ENCODE data around the gene YKT6. TPM values are rescaled to one million over a fixed set of nuclear protein-coding genes. Genes with fewer than 3 reads are reported as not detected.

The YKT6 gene
- total RNA-seq, 1 donor from 2014 or later, result 178 TPM

DNA sequence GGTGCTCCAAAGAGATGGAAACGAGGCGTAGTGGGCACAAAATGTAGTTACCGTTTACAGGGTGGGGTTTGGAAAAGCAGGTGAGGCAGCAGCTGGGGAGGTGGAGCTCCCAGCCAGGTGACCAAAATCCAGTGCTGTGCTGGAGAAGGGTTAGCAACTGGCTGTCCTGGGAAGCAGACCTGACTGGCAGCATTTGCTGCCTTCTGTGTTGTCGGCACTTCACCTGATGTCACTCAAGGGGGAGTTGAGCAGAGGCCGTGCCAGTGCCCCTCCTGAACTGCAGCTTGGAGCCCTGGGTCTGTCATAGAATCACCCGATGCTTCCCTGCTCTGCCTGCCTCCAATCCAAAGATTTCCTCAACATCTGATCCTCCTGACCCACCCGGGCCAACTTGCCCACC is 24.3 kb upstream of the YKT6 start:
- TF ChIP-seq, protein P1, sequence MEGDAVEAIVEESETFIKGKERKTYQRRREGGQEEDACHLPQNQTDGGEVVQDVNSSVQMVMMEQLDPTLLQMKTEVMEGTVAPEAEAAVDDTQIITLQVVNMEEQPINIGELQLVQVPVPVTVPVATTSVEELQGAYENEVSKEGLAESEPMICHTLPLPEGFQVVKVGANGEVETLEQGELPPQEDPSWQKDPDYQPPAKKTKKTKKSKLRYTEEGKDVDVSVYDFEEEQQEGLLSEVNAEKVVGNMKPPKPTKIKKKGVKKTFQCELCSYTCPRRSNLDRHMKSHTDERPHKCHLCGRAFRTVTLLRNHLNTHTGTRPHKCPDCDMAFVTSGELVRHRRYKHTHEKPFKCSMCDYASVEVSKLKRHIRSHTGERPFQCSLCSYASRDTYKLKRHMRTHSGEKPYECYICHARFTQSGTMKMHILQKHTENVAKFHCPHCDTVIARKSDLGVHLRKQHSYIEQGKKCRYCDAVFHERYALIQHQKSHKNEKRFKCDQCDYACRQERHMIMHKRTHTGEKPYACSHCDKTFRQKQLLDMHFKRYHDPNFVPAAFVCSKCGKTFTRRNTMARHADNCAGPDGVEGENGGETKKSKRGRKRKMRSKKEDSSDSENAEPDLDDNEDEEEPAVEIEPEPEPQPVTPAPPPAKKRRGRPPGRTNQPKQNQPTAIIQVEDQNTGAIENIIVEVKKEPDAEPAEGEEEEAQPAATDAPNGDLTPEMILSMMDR (IDR thresholded peaks at IDR 0.05; ENCODE audit: partially characterized antibody, unreplicated experiment), result no peak
- H3K4me1 Mint-ChIP-seq (ENCODE audit: low read depth, unreplicated experiment), result peaks cover 14% of the 10 kb centered on the region
- no peak for DNase-seq
- peaks cover 9% of the 10 kb centered on the region for H3K36me3 Mint-ChIP-seq (ENCODE audit: unreplicated experiment)
- H3K9me3 Mint-ChIP-seq (ENCODE audit: unreplicated experiment), result peaks cover 13% of the 10 kb centered on the region
- H3K4me3 Mint-ChIP-seq (ENCODE audit: unreplicated experiment), result no peak overlapping the region
- H3K27me3 Mint-ChIP-seq (ENCODE audit: unreplicated experiment), result peaks cover 8% of the 10 kb centered on the region
- H3K27ac Mint-ChIP-seq (ENCODE audit: unreplicated experiment), result no peak overlapping the region

DNA sequence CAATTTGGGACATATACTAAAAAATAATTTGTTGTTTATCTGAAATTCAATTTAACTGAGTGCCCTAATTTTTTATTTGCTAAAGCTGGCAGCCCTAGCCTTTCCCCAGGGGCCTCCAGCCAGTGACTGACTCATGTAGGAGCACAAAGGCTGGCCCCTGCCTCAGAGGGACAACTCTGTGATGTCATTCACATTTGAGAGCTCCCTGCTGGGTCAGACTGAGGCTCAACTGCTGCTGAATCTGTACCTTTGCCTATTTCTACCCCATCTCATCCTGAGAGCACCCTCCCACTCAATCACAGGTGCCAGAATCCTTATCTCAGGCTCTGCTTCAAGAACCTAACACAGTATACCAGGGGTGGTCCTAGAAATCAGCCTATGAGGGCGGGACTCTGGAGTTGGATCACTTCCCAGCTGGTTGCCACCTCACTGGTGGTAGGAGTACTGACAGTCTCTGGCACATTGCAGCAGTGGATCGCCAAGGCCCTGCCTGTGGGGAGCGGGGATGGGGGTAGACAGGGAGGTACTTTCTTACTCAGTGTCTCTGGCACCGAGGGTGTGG is 23.1 kb upstream of the YKT6 start:
- Mint-ChIP-seq H3K27me3 (ENCODE audit: unreplicated experiment) (peaks cover 8% of the 10 kb centered on the region), H3K9me3 (ENCODE audit: unreplicated experiment) (peaks cover 14% of the 10 kb centered on the region), H3K27ac (ENCODE audit: unreplicated experiment) (no peak overlapping the region), H3K4me3 (ENCODE audit: unreplicated experiment) (no peak overlapping the region), H3K4me1 (ENCODE audit: low read depth, unreplicated experiment) (peaks cover 14% of the 10 kb centered on the region), H3K36me3 (ENCODE audit: unreplicated experiment) (peaks cover 9% of the 10 kb centered on the region)
- TF ChIP-seq, protein P1 (IDR thresholded peaks at IDR 0.05; ENCODE audit: partially characterized antibody, unreplicated experiment), result no peak
- no peak for DNase-seq

DNA sequence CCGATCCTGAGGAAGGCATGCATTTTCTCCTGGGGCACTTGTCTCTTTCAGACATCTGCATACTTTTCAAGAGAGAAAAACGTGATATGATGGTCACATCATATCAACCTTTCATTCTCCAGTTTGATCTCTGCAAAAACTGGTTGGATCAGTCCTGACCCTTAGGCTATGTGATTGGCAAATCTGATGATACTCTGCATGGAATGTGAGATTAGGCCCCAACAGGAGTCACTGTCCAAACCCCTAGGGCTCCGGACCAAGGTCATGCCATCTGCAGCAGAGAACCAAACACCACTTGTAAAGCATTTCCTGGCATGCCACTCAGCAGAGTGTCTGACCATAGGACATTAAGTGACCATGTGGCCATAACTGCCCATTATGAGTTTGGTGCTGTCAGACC is 20.1 kb upstream of the YKT6 start:
- Mint-ChIP-seq H3K36me3 (ENCODE audit: unreplicated experiment) (peaks cover 10% of the 10 kb centered on the region), H3K4me3 (ENCODE audit: unreplicated experiment) (no peak overlapping the region), H3K9me3 (ENCODE audit: unreplicated experiment) (peaks cover 7% of the 10 kb centered on the region), H3K27me3 (ENCODE audit: unreplicated experiment) (peaks cover 8% of the 10 kb centered on the region), H3K27ac (ENCODE audit: unreplicated experiment) (no peak overlapping the region), H3K4me1 (ENCODE audit: low read depth, unreplicated experiment) (peaks cover 19% of the 10 kb centered on the region)
- TF ChIP-seq, protein P1 (IDR thresholded peaks at IDR 0.05; ENCODE audit: partially characterized antibody, unreplicated experiment), result no peak
- DNase-seq, result no peak

DNA sequence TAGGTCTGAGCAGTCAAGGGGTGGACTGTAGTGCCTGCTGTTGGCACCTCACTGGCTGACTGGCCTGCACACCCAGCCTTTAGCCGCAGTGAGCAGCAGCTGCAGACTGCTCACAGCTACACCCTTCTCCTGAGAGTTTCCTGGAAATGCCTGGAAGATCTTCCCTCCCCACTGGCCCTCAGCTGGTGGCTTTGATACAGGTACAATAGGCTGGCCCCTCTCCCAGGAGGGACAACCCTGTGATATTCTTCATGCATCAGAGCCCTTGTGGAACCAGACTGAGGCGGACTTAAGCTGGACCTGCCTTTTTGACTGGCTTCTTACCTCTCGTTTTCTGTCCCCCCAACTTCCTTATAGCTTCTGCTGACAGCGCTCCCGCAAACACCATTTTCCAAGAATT is 18.0 kb upstream of the YKT6 start:
- H3K27me3 Mint-ChIP-seq (ENCODE audit: unreplicated experiment), result peaks cover 6% of the 10 kb centered on the region
- H3K36me3 Mint-ChIP-seq (ENCODE audit: unreplicated experiment), result peaks cover 9% of the 10 kb centered on the region
- TF ChIP-seq, protein P1 (IDR thresholded peaks at IDR 0.05; ENCODE audit: partially characterized antibody, unreplicated experiment), result no peak
- no peak overlapping the region for H3K4me3 Mint-ChIP-seq (ENCODE audit: unreplicated experiment)
- no peak overlapping the region for H3K27ac Mint-ChIP-seq (ENCODE audit: unreplicated experiment)
- DNase-seq, result no peak
- peaks cover 10% of the 10 kb centered on the region for H3K4me1 Mint-ChIP-seq (ENCODE audit: low read depth, unreplicated experiment)
- H3K9me3 Mint-ChIP-seq (ENCODE audit: unreplicated experiment), result peaks cover 10% of the 10 kb centered on the region

DNA sequence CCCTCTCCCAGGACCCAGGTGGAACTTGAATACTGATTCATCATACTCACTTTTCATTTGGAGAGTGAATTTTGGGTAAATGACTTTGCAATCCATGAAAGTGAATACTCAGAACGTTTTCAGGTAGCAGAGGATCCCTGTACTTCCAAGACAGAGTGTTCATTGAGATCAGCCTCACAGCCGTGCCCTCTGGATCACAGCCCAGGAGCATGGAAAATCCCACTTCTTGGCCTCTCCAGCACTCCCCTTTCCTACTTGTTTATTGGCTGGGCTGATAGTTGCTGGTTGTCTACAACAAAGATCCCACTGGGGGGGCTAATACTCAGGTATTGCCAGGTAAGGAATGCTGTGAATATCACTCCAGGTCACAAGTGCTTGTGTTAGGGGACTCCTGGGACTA is 17.4 kb upstream of the YKT6 start:
- peaks cover 9% of the 10 kb centered on the region for H3K36me3 Mint-ChIP-seq (ENCODE audit: unreplicated experiment)
- no peak overlapping the region for H3K4me3 Mint-ChIP-seq (ENCODE audit: unreplicated experiment)
- no peak overlapping the region for H3K27ac Mint-ChIP-seq (ENCODE audit: unreplicated experiment)
- H3K27me3 Mint-ChIP-seq (ENCODE audit: unreplicated experiment), result peaks cover 6% of the 10 kb centered on the region
- peaks cover 10% of the 10 kb centered on the region for H3K4me1 Mint-ChIP-seq (ENCODE audit: low read depth, unreplicated experiment)
- H3K9me3 Mint-ChIP-seq (ENCODE audit: unreplicated experiment), result peaks cover 10% of the 10 kb centered on the region
- TF ChIP-seq, protein P1 (IDR thresholded peaks at IDR 0.05; ENCODE audit: partially characterized antibody, unreplicated experiment), result no peak
- DNase-seq, result no peak

All from glutamatergic neuron (in vitro differentiated cells).